A204.1 (cell line): ENCODE results near the gene ILF3.
"Not testable (repeated sequence)": the region's sequence is repeated elsewhere in the genome, so short reads cannot be mapped to it uniquely, and the experiment has no call there.

Experiments
- FAIRE-seq: peaks from 2 replicates; lab custom pipeline; 2012; peaks lifted over from hg19 to GRCh38; lab: Jason Lieb, UNC

Gene ILF3

GRCh38 chr19:10642473-10643171, 11.5 kb upstream of the ILF3 start:
- no peak for FAIRE-seq

DNA sequence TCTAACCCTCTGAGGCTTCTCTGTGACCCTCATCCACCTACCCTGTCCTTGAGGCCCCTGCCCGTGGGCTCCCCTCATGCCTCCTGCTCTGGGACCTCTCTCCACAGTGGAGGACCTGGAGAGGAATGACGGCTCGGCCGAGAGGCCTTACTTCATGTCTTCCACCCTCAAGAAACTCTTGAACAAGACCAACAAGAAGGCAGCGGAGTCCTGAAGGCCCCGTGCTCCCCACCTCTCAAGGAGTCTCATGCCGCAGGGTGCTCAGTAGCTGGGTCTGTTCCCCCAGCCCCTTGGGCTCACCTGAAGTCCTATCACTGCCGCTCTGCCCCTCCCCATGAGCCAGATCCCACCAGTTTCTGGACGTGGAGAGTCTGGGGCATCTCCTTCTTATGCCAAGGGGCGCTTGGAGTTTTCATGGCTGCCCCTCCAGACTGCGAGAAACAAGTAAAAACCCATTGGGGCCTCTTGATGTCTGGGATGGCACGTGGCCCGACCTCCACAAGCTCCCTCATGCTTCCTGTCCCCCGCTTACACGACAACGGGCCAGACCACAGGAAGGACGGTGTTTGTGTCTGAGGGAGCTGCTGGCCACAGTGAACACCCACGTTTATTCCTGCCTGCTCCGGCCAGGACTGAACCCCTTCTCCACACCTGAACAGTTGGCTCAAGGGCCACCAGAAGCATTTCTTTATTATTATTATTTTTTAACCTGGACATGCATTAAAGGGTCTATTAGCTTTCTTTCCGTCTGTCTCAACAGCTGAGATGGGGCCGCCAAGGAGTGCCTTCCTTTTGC, 10.8 kb upstream of the ILF3 start:
- FAIRE-seq = no peak

DNA sequence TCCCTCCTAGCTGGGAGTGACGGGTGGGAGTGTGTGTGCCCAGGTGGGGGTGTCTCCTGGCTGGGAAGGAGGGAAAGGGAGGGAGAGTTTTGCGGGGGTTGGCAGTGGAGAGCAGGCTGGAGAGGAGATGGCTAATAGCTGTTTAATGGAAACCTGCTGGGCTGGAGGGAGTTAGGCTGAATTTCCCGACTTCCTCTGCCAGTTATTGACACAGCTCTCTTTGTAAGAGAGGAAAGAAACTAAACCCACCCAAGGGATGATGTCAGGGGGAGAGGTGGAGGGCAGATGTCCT, 10.2 kb upstream of the ILF3 start:
- no peak for FAIRE-seq

GRCh38 chr19:10644260-10645007, 9.7 kb upstream of the ILF3 start:
- peak; percentile 29 for FAIRE-seq

GRCh38 chr19:10646456-10647159, 7.5 kb upstream of the ILF3 start:
- FAIRE-seq = no peak

GRCh38 chr19:10648360-10648759, 5.8 kb upstream of the ILF3 start:
- FAIRE-seq = no peak

GRCh38 chr19:10651851-10652250, 2.3 kb upstream of the ILF3 start:
- FAIRE-seq = no peak

DNA sequence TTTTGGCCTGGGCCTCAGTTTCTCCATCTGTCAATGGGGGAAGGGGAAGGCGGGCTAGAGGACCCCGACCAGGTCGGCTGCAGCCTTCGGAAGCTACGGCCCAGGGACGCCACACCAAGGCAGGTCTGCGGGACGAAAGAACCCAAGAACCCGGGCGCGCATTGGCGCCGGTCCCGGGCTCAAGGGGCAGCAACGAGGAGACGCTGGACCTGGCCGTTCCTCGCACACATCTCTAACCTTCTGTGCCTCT, 739 bp upstream of the ILF3 start:
- no peak for FAIRE-seq

GRCh38 chr19:10654610-10655456, 687 bp downstream of the ILF3 start:
- no peak for FAIRE-seq

DNA sequence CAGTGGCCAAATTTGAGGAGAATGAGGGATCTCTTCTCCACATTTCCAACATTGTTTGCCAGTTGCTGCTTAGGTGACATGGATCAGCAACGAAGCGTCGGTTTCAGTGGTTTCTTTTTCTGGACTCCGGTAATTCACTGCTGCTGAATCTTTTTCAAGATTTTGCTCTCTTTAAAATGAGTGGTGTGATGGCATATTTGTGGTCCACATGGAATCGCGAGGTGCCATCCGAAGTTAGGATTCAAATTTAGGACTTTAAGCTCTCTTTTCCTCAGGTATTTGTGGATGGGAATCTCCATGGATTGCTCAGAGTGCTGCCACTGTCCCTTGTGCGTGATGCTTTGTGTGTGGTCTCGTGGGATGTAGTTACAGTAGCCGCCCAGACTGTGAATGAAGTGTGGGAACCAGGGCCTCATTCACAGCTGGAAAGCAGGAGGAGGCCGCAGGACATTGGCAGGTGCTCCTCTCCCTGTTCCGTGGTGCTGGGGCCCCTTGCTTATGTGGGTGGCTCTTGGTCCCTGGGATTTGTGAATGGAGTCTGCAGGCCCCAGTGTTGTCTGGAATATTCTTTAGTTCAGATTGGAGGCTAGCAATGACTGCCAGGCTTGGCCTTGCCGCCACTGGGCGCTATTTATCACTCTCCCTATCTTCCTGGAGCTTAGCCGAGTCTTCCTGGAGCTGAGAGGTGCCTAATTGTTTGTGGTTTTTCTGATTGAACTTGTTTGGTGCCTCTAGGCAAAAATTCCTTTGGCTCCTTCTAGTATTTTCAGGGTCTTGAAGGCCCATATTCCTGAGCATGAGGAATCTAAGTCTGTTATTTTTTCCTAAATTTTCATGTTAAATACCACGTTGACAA, 1.5 kb downstream of the ILF3 start:
- no peak for FAIRE-seq

GRCh38 chr19:10660346-10660745, 6.2 kb downstream of the ILF3 start:
- no peak for FAIRE-seq

- FAIRE-seq = no peak
Measured at GRCh38 chr19:10661946-10662345, 7.8 kb downstream of the ILF3 start.

- FAIRE-seq = no peak
Measured at GRCh38 chr19:10662384-10663251, 8.5 kb downstream of the ILF3 start.

- not testable (repeated sequence) for FAIRE-seq
Measured at GRCh38 chr19:10663252-10663563, 9.1 kb downstream of the ILF3 start.

DNA sequence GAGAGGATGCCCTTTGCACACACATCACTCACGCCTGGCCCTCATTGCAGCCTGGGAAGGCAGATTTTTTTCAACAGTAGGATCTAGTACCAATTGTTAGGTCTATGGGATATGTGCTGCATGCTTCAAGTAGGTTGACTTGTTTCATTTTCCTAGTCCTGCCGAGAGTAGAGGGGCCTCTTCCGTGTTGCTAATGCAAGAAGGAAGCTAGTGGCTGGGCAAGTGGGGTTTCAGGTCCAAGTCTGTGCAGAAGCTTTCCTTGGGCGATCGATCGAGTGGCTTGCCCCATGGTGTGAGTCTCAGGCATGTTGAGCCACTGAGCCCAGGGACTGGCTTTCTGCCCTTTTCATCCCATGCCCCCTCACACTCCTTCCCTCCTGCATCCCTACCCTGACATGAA, 13.7 kb downstream of the ILF3 start:
- no peak for FAIRE-seq

DNA sequence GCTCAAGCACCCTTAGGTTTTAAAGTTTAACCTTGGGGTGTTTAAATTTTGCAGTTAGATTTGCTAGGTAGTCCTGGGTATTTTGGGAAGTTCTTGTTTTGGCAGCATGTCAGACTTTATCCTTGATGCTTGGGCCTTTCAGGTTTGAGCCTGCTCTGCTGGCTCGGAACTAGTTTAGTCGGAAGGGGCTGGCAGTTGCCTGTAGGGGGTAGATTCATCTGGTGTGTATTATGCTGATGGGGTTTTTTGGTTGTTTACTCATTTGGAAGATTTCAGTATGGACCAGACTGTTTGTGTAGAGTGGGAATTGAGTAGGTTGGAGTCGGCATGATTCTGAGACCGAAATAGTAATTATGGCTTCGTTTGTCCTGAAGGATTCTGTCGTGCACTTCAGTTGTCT, 15.1 kb downstream of the ILF3 start:
- FAIRE-seq = no peak

- FAIRE-seq = no peak
Measured at GRCh38 chr19:10670182-10670581, 16.0 kb downstream of the ILF3 start.

GRCh38 chr19:10670876-10671804, 17.0 kb downstream of the ILF3 start:
- FAIRE-seq = no peak

DNA sequence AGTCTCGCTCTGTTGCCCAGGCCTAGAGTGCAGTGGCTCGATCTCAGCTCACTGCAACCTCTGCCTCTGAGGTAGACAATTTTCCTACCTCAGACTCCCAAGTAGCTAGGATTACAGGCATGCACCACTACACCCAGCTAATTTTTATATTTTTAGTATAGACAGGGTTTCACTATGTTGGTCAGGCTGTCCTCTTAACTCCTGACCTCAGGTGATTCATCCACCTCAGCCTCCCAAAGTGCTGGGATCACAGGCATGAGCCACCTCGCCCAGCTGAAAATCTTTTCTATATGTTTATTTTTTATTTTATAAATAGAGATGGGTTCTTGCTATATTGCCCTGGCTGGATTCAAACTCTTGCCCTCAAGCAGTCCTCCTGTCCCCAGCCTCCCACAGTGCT, 17.8 kb downstream of the ILF3 start:
- not testable (repeated sequence) for FAIRE-seq
